HG03060 (cell line): ENCODE data around the gene CHCHD6.

Experiments
- ATAC-seq: cut with Tn5 transposase; IDR thresholded peaks from one replicate; pipeline ENCODE4 v1.9.1; 2021; ENCODE audit warnings: low read depth, moderate number of reproducible peaks; ENCODE audit not compliant: unreplicated experiment

CHCHD6 gene

GRCh38 chr3:126934031-126934531 lies 230.0 kb downstream of the CHCHD6 start:
- no peak for ATAC-seq

DNA sequence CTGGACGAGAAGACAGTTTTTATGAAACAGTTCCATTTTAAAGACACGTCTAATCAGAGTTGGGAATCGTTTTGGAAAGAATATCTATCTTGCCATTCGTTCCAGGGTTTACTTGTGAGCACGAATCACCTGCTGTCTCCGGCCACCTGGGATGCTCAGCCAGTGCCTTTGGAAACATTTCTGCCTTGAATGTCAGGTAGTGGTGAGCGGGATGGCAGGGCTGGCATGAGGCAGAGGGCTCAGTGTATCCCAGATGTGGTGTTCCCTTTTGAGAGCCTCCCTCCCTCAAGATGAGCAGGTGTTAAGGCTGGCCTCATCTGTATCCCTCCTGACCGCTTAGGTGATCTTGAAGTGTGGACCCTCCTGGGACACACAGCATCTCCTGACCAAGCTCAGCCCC lies 231.0 kb downstream of the CHCHD6 start:
- ATAC-seq = no peak

- ATAC-seq = no peak
These were observed 231.9 kb downstream of the CHCHD6 start for GRCh38 chr3:126935756-126936509.

DNA sequence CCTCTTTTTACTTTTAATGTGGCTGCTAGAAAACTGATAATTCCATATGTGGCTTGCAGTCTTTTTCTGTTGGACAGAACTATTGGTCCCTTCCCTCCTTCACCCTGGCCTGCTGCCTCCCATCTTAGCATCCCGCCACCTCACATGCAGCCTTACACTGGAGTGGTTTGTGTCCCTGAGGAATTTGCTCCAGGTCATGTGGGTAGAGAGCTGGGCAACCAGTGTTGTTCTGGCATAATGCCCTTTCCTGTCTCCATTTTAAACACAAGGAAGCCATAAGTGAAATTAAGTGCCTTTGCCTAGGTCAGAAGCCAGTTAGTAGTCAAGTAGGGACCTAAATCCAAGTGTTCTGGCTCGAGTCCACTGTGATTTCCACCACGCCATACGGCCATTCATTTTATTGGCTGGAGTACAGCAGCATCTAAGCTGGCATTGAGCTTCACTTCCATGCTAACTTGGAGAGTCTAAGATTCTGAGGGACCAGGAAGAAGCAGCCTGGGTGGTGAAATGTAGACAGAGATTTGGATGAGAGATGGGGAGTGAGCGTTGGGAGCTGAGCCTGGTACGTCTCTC lies 232.9 kb downstream of the CHCHD6 start:
- ATAC-seq = no peak

- no peak for ATAC-seq
These were observed 233.5 kb downstream of the CHCHD6 start for GRCh38 chr3:126937533-126937932.

GRCh38 chr3:126937973-126938372 lies 233.9 kb downstream of the CHCHD6 start:
- no peak for ATAC-seq

GRCh38 chr3:126938520-126939337 lies 234.7 kb downstream of the CHCHD6 start:
- no peak for ATAC-seq

GRCh38 chr3:126939338-126939718 lies 235.3 kb downstream of the CHCHD6 start:
- no peak for ATAC-seq

DNA sequence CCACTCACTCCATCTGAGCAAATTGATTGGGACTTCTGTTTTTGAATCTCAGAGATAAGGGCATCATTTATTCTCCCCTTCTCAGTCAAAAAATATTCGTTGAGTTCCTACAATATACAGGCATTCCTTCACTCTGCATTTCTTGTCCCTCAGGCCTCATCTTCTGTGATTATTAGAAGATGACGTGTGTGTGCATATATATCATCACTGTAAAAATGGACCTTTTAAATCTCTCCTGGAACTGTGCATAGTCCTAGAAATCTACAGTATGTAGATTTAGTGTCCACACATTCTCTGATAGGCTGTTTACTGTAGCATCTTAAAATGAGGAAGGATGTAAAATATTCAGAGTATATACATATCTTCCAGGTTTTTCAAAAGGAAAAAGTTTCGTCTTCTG lies 235.7 kb downstream of the CHCHD6 start:
- no peak for ATAC-seq

DNA sequence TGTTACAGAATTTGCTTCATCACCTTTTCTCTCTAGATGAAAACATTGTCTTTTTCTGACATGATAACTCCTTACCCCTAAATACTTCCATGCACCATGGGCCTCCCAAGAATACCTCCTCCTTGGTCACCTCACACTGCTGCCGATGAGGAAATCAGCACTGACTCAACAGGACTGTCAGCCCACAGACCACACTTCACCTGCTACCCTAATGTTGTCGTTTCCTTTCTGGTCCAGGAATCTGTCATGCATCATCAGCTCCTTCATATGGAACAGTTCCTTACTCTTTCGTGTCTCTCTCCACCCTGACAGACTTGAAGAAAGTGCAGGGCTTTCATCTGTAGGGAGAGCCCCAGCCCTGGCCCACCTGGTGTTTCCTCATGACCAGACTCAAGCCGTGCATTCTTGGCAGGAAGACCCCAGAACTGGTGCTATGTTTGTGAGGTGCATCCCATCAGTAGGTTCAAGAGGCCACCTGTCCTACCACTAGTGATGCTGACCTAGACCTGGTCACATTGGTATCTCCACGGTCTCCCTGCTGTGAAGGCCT lies 237.8 kb downstream of the CHCHD6 start:
- ATAC-seq = no peak

DNA sequence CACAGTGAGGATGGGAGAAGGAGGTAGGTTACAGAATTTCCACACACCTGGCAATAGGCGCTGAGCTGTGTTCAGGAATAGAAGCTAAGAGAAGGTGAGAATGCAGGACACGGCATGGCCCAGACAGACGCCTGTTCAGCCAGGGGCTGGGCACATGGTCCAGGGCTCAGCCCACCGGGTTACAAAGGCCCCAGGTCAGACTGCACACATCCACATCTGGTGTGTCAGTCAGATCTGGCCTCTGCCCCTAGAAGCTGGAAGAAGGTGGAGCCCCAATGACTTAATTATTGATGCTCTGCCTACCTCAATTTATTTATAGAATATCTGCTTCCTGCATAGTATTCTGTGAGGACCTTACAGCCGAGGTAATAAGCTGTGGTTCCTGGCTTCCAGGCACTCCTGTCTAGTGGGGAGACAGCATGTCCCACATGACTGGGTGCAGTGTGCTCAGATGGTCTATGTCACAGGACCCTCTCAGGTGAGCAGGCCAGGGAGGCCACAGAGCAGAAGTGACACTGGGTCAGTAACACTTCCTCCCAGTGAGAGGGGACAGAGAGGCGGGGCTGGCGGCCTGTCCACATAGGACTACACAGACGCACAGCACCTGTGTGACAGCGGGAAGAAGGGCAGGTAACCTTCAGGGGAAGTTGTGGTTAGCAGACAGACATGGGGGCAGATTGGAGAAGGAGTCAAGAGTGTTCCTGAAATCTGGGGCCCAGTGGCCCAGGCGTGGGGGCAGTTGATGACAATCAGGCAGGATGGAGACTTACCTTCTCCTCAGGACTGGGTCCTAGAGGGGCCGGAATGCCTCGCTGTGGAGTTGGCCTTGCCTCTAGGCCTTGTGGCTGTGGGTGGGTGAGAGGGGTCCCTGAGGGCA lies 240.3 kb downstream of the CHCHD6 start:
- ATAC-seq = no peak

DNA sequence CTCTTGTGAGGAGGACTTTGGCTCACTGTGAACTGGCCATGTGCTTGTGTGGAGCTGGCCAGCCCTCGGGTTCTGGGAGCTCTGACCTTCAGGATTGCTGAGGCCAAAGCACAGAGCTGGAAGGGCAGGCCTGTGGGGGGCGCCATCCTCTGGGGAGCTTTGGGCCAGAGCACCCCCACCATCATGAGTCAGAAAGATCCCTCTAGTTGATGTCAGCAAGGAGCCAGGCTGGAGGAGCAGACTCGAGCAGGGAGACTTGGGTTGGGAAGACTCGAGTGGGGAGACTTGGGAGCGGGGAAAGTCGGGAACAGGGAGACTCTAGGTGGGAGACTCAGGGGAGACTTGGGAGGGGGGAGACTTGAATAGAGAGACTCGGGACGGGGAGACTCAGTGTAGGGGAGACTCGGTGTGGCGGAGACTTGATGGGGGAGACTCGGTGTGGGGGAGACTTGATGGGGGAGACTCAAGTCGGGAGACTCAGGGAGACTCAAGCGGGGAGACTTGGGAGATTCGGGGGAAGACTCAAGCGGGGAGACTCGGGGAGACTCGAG lies 241.2 kb downstream of the CHCHD6 start:
- ATAC-seq = no peak

- ATAC-seq = no peak
These were observed 241.9 kb downstream of the CHCHD6 start for GRCh38 chr3:126945891-126946290.

DNA sequence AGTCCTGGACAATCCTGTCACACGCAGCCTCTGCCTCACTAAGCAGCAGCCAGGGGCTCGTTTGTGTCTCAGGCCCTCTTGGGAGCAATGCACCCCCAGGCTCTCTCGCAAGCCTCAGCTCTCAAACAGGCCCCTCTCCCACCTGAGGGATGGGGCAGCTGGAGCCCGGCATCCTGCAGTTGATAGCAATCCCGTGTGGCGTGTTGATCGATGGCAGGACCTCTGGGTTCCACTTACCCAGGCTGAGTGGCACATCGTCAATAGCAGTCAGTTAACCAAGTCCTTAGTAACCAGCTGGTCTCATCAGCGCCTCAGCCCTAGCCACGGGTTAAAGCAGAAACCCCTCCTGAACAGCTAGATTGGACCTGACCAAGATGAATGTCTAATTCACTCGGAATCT lies 242.4 kb downstream of the CHCHD6 start:
- ATAC-seq = no peak

- ATAC-seq = no peak
These were observed 243.4 kb downstream of the CHCHD6 start for GRCh38 chr3:126947429-126947828.

GRCh38 chr3:126948980-126949535 lies 245.0 kb downstream of the CHCHD6 start:
- no peak for ATAC-seq

- no peak for ATAC-seq
These were observed 247.5 kb downstream of the CHCHD6 start for GRCh38 chr3:126951561-126951960.

- no peak for ATAC-seq
These were observed 248.4 kb downstream of the CHCHD6 start for GRCh38 chr3:126952261-126952982.
